GM23338 (cell line): ENCODE results near the gene MRPS26. TPM values are rescaled to one million over a fixed set of nuclear protein-coding genes. Genes with fewer than 3 reads are reported as not detected.

ENCODE experiments used
- CTCF ChIP-seq, 2 experiments: fragments of 200-600 bp in 1 of 2; sonication (generic) in 1 of 2; conservative IDR thresholded peaks; 2 replicates each; pipeline versions ENCODE4 v1.5.1 to v1.6.1; 2016 to 2017; ENCODE audit warnings: antibody characterized with exemption in 2 of 2, low read depth in 2 of 2, mild to moderate bottlenecking in 2 of 2, moderate library complexity in 1 of 2
- EZH2 ChIP-seq: fragments of 200-600 bp; sonication (generic); IDR thresholded peaks from one replicate; pipeline ENCODE4 v1.8.0; 2017; ENCODE audit warnings: antibody characterized with exemption, mild to moderate bottlenecking, low read depth; ENCODE audit not compliant: unreplicated experiment
- EZH2phosphoT487 ChIP-seq: fragments of 200-600 bp; sonication (generic); IDR thresholded peaks from one replicate; pipeline ENCODE4 v1.8.1; 2018; ENCODE audit warnings: antibody characterized with exemption; ENCODE audit not compliant: unreplicated experiment
- NANOG ChIP-seq: IDR thresholded peaks from 2 replicates; pipeline ENCODE4 v1.6.1; 2016; ENCODE audit warnings: antibody characterized with exemption, borderline replicate concordance
- REST ChIP-seq: IDR thresholded peaks from one replicate; pipeline ENCODE4 v1.6.1; 2018; ENCODE audit warnings: antibody characterized with exemption; ENCODE audit not compliant: unreplicated experiment
- STAT1 ChIP-seq: IDR thresholded peaks from one replicate; pipeline ENCODE4 v1.6.1; 2016; ENCODE audit warnings: antibody characterized with exemption; ENCODE audit not compliant: unreplicated experiment
- ZNF462 ChIP-seq: fragments of 250-450 bp; sonication (Bioruptor Pico); IDR thresholded peaks from 2 replicates; pipeline ENCODE4 v1.5.0; 2020; ENCODE audit warnings: mild to moderate bottlenecking, moderate library complexity
- polyA plus RNA-seq: library from polyadenylated mRNA; unstranded; fragments of >200 nt; fragmentation: Nextera tagmentation; extraction: Ambion mirVana; gene quantifications from 2 replicates; pipeline ENCODE4 v1.2.1, GENCODE V29; 2016
- total RNA-seq: library from RNA; depleted of rRNA; stranded (reverse); fragments of >200 nt; shearing (Covaris generic); gene quantifications from 2 replicates; pipeline ENCODE4 v1.2.3, GENCODE V29; 2014

Gene MRPS26
- total and polyA plus RNA-seq, 2 experiments from 2014 or later: 105 to 154 TPM

GRCh38 chr20:3037654-3038053 lies 8.2 kb upstream of the MRPS26 start (continued):
- no peak for TF ChIP-seq ZNF462 (CRISPR knock-in tag)
- TF ChIP-seq EZH2: no peak
- no peak for TF ChIP-seq NANOG
- no peak for TF ChIP-seq EZH2phosphoT487
- TF ChIP-seq STAT1: no peak
- no peak for TF ChIP-seq REST
- TF ChIP-seq CTCF (conservative IDR thresholded peaks at IDR 0.05; ENCODE audit: low read depth in 2 of 2): no peak
